Panc1 (cell line): Measurements from ENCODE around the gene VASP. TPM values are rescaled to one million over a fixed set of nuclear protein-coding genes. Genes with fewer than 3 reads are reported as not detected.
A peak's percentile ranks its signal among the peaks of the same experiment; 100 is the strongest.

ENCODE experiments used
- ATAC-seq: fragments of 200-7000 bp; cut with Tn5 transposase; 2 replicates; pipeline ENCODE4 v1.9.1; 2020; ENCODE audit warnings: mild to moderate bottlenecking, moderate library complexity
- BruUV-seq: library from RNA; stranded (reverse); fragments of 400-500 nt; replicated peaks from 2 replicates; lab custom pipeline; 2021; lab: Mats Ljungman, UMichigan
- CTCF ChIA-PET: fragments of 300-600 bp; sonication (Branson Sonifier 250); formaldehyde crosslinking; loops from one replicate; lab custom pipeline; 2022; ENCODE audit warnings: antibody characterized with exemption; lab: Charles Lee
- POLR2A ChIA-PET: fragments of 300-600 bp; sonication (Branson Sonifier 250); formaldehyde crosslinking; loops from one replicate; lab custom pipeline; 2022; ENCODE audit warnings: antibody characterized with exemption; lab: Charles Lee
- DNase-seq: peaks from one replicate; pipeline ENCODE4 v3.0.0-alpha.2; 2010; ENCODE audit warnings: low read depth, low spot score
- H3K27ac ChIP-seq: 2 replicates; pipeline ENCODE4 v1.5.1; 2011; ENCODE audit warnings: mild to moderate bottlenecking, low read length, inconsistent platforms
- H3K27me3 ChIP-seq: fragments of 200-500 bp; sonication (Bioruptor generic); 2 replicates; pipeline ENCODE4 v1.6.0; 2014; ENCODE audit warnings: low read length, inconsistent platforms; ENCODE audit not compliant: control insufficient read depth, insufficient read depth
- H3K36me3 ChIP-seq: fragments of 200-500 bp; sonication (Bioruptor generic); 2 replicates; pipeline ENCODE4 v1.5.1; 2014; ENCODE audit warnings: inconsistent platforms, mild to moderate bottlenecking, low read length, moderate library complexity; ENCODE audit not compliant: control insufficient read depth, insufficient read depth
- H3K4me1 ChIP-seq: 2 replicates; pipeline ENCODE4 v1.5.1; 2011; ENCODE audit warnings: inconsistent platforms, mild to moderate bottlenecking, low read length, moderate library complexity; ENCODE audit not compliant: control insufficient read depth, insufficient read depth
- H3K4me3 ChIP-seq, 2 experiments: 2 replicates each; pipeline ENCODE4 v1.5.1; 2011 to 2012; ENCODE audit warnings: low read depth in 2 of 2, low read length in 2 of 2, mild to moderate bottlenecking in 2 of 2, inconsistent platforms in 1 of 2, moderate library complexity in 1 of 2
- H3K9me3 ChIP-seq: fragments of 200-500 bp; sonication (Bioruptor generic); 2 replicates; pipeline ENCODE4 v1.5.1; 2014; ENCODE audit warnings: low read depth, mild to moderate bottlenecking, inconsistent platforms, low read length, moderate library complexity; ENCODE audit not compliant: control insufficient read depth, insufficient read depth
- CTCF ChIP-seq: fragments of 450-650 bp; IDR thresholded peaks from 2 replicates; pipeline ENCODE4 v1.5.1; 2017; ENCODE audit warnings: mild to moderate bottlenecking
- POLR2AphosphoS5 ChIP-seq: IDR thresholded peaks from 2 replicates; pipeline ENCODE4 v1.6.1; 2012; ENCODE audit warnings: mild to moderate bottlenecking, low read depth, low read length, moderate library complexity
- REST ChIP-seq, 2 experiments: IDR thresholded peaks; 2 replicates each; pipeline ENCODE4 v1.6.1; 2011 to 2012; ENCODE audit warnings: low read depth in 2 of 2, control low read depth in 1 of 2, low read length in 1 of 2, mild to moderate bottlenecking in 1 of 2, moderate library complexity in 1 of 2; ENCODE audit not compliant: insufficient read depth in 1 of 2
- SIN3A ChIP-seq: IDR thresholded peaks from 2 replicates; pipeline ENCODE4 v1.6.1; 2012; ENCODE audit warnings: low read depth, mild to moderate bottlenecking, low read length, moderate library complexity, borderline replicate concordance; ENCODE audit not compliant: insufficient read depth
- TCF7L2 ChIP-seq: IDR thresholded peaks from 2 replicates; pipeline ENCODE4 v1.6.1; 2011; ENCODE audit warnings: mild to moderate bottlenecking, low read depth, low read length, inconsistent platforms
- in situ Hi-C: cut with HindIII; loops from 2 replicates; pipeline ENCODE4 v1.10.0; 2016; ENCODE audit warnings: low sequenced_read_pairs, low pct_unique_long_range_greater_than_20kb
- intact Hi-C: fragments of 100-400 bp; cut with micrococcal nuclease; formaldehyde crosslinking; loops from one replicate; pipeline ENCODE4 v1.10.0; 2022; ENCODE audit not compliant: unreplicated experiment
- total RNA-seq: library from RNA; stranded (reverse); gene quantifications from one replicate; pipeline ENCODE4 v1.2.1, GENCODE V29; 2021; ENCODE audit not compliant: unreplicated experiment

VASP gene
- total RNA-seq, 1 experiment from 2014 or later, result 101 TPM

- POLR2A ChIA-PET, result no interaction called here
- no peak for TF ChIP-seq REST (IDR thresholded peaks at IDR 0.05; ENCODE audit: insufficient read depth in 1 of 2, low read depth in 2 of 2, low read length in 1 of 2)
- TF ChIP-seq TCF7L2, result no peak
- no peak for TF ChIP-seq SIN3A
- no peak for TF ChIP-seq CTCF
- TF ChIP-seq POLR2AphosphoS5, result no peak
- Histone ChIP-seq H3K36me3 (no peaks in the 10 kb centered on the region; the same call in 1 of the 2 replicates), H3K27me3 (no peaks in the 10 kb centered on the region), H3K9me3 (no peaks in the 10 kb centered on the region), H3K4me1 (peaks cover 27% of the 10 kb centered on the region), H3K27ac (peak overlapping the region; percentile 8; the same call in 1 of the 2 replicates), H3K4me3 (no peak overlapping the region)
- intact Hi-C loops, result no loop called here
- no peak for DNase-seq
- BruUV-seq, result no TSS peak
- in situ Hi-C loops, result no loop called here
- ATAC-seq, result no peak
- CTCF ChIA-PET, result no interaction called here
Observed at GRCh38 chr19:45515081-45515624, 7.9 kb downstream of the VASP start.

GRCh38 chr19:45515807-45516401 is 8.6 kb downstream of the VASP start:
- DNase-seq, result no peak

More at GRCh38 chr19:45515807-45516401, 8.6 kb downstream of the VASP start:
- Histone ChIP-seq H3K9me3 (no peaks in the 10 kb centered on the region), H3K27ac (no peak overlapping the region), H3K36me3 (no peaks in the 10 kb centered on the region; the same call in 1 of the 2 replicates), H3K27me3 (no peaks in the 10 kb centered on the region), H3K4me1 (peaks cover 26% of the 10 kb centered on the region), H3K4me3 (no peak overlapping the region)
- no TSS peak for BruUV-seq
- ChIA-PET CTCF (interaction anchor here (0.6 kb wide), 1 partner anchor 41 kb away, joined by 6 read pairs; no protein-coding TSS in a partner anchor), POLR2A (no interaction called here)
- intact Hi-C loops (no loop called here), in situ Hi-C loops (no loop called here)
- ATAC-seq, result peak; percentile 32; the same call in 1 of the 2 replicates
- no peak for TF ChIP-seq SIN3A
- no peak for TF ChIP-seq CTCF
- no peak for TF ChIP-seq POLR2AphosphoS5
- TF ChIP-seq REST (IDR thresholded peaks at IDR 0.05; ENCODE audit: insufficient read depth in 1 of 2, low read depth in 2 of 2, low read length in 1 of 2), result no peak
- TF ChIP-seq TCF7L2, result no peak
